ENCODE measurements around the gene PRLR. TPM values are rescaled to one million over a fixed set of nuclear protein-coding genes. Genes with fewer than 3 reads are reported as not detected.
A peak's percentile ranks its signal among the peaks of the same experiment; 100 is the strongest.

Gene PRLR
- total and polyA plus RNA-seq, 10 of the 15 experiments (the other 5 are each of a cell fraction or from before 2014, with no cell fraction given): 0.03 to 8.1 (median 0.20) TPM

DNA sequence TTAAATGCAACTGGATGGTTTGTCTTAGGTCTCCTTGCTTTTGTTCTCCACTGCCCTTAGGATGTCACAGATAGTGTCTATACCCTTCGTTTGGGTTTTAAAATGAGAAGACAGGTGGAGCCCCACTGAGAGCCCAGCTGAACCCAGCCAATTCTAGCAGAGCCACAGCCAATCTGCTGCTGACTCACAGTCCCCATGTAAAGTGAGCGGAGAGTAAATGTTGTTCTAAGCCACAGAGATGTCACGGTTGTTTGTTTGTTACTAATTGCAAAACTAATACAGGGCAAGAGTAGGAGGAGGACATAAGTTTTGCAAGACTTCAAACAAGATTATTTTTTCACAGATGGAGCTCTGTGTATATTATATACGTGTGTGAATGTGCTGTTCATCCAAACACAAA lies 132.1 kb downstream of the PRLR start:
- in situ Hi-C loops (cut with MboI): no loop called here
- Histone ChIP-seq H3K4me1 (ENCODE audit: control insufficient read depth, insufficient read depth, low read length) (no peaks in the 10 kb centered on the region), H2AFZ (ENCODE audit: control insufficient read depth, low read depth, low read length) (no peak overlapping the region), H4K20me1 (ENCODE audit: control insufficient read depth, insufficient read depth) (no peaks in the 10 kb centered on the region), H3K36me3 (ENCODE audit: control insufficient read depth in 2 of 2, insufficient read depth in 2 of 2, low read length in 1 of 2) (no peaks in the 10 kb centered on the region; a peak in 1 of 4 replicates), H3K79me2 (ENCODE audit: control insufficient read depth, insufficient read depth, low read length) (no peaks in the 10 kb centered on the region), H3K27me3 (replicated peaks in 1 of 2; ENCODE audit: control insufficient read depth in 2 of 2, insufficient read depth in 2 of 2, low read length in 1 of 2) (no peaks in the 10 kb centered on the region), H3K9ac (ENCODE audit: control insufficient read depth, insufficient read depth, low read length) (no peak overlapping the region), H3K9me3 (replicated peaks; ENCODE audit: control insufficient read depth, insufficient read depth, low read length) (no peaks in the 10 kb centered on the region), H3K27ac (ENCODE audit: control insufficient read depth, insufficient read depth) (no peak overlapping the region), H3K4me3 (no peak overlapping the region), H3K4me2 (ENCODE audit: control insufficient read depth, insufficient read depth) (no peak overlapping the region)
- WGBS (ENCODE audit: insufficient coverage, insufficient replicate concordance, low lambda C conversion rate, missing lambda C conversion rate): 0% methylated on average over 4 of the region's 4 CpGs
- BruUV-seq (replicated peaks): no TSS peak
- peak; percentile 79 for ATAC-seq
- ChIA-PET RAD21 (ENCODE audit: unreplicated experiment) (interaction anchor here (0.9 to 2.6 kb wide), 3 partner anchors 12 to 115 kb away, joined by 3 to 11 read pairs (median 3); no protein-coding TSS in a partner anchor), POLR2A (interaction anchor here (1.8 kb wide), 1 partner anchor 115 kb away, joined by 6 read pairs; no protein-coding TSS in a partner anchor), SMC1A (ENCODE audit: uncharacterized antibody, unreplicated experiment) (interaction anchor here (0.9 to 3.4 kb wide), 8 partner anchors 85 to 501 kb away, joined by 3 to 17 read pairs (median 5); no protein-coding TSS in a partner anchor), CTCF (interaction anchor here (0.9 to 2.7 kb wide), 12 partner anchors 9 to 501 kb away, joined by 3 to 15 read pairs (median 3); no protein-coding TSS in a partner anchor)
- TF ChIP-seq IKZF2 (IDR thresholded peaks at IDR 0.05): no peak
- no peak for TF ChIP-seq DPF2 (IDR thresholded peaks at IDR 0.05)
- no peak for TF ChIP-seq EZH2 (IDR thresholded peaks at IDR 0.05; ENCODE audit: borderline replicate concordance, control insufficient read depth, low read depth, low read length)
- no peak for TF ChIP-seq CREB1 (IDR thresholded peaks at IDR 0.05; ENCODE audit: low read depth)
- TF ChIP-seq PAX8 (IDR thresholded peaks at IDR 0.05): no peak
- TF ChIP-seq MYB (IDR thresholded peaks at IDR 0.05; ENCODE audit: borderline replicate concordance, low read depth, low read length): no peak
- no peak for TF ChIP-seq IRF3 (IDR thresholded peaks at IDR 0.05)
- TF ChIP-seq ZNF24 (IDR thresholded peaks at IDR 0.05): no peak
- no peak for TF ChIP-seq FOXK2 (IDR thresholded peaks at IDR 0.05)
- TF ChIP-seq TBL1XR1 (IDR thresholded peaks at IDR 0.05; ENCODE audit: low read depth, low read length): no peak
- no peak for TF ChIP-seq YBX1 (IDR thresholded peaks at IDR 0.05)
- TF ChIP-seq BMI1 (IDR thresholded peaks at IDR 0.05; ENCODE audit: borderline replicate concordance): no peak
- no peak for TF ChIP-seq HDAC2 (IDR thresholded peaks at IDR 0.05)
- TF ChIP-seq SKIL (IDR thresholded peaks at IDR 0.05; ENCODE audit: low read depth, poor library complexity, severe bottlenecking): no peak
- intact Hi-C loops (cut with micrococcal nuclease; ENCODE audit: unreplicated experiment): no loop called here
- DNase-seq (ENCODE audit: low read depth, low spot score): no peak
- no peak for FAIRE-seq
